ENCODE results near the gene GPX2.

The GPX2 gene

DNA sequence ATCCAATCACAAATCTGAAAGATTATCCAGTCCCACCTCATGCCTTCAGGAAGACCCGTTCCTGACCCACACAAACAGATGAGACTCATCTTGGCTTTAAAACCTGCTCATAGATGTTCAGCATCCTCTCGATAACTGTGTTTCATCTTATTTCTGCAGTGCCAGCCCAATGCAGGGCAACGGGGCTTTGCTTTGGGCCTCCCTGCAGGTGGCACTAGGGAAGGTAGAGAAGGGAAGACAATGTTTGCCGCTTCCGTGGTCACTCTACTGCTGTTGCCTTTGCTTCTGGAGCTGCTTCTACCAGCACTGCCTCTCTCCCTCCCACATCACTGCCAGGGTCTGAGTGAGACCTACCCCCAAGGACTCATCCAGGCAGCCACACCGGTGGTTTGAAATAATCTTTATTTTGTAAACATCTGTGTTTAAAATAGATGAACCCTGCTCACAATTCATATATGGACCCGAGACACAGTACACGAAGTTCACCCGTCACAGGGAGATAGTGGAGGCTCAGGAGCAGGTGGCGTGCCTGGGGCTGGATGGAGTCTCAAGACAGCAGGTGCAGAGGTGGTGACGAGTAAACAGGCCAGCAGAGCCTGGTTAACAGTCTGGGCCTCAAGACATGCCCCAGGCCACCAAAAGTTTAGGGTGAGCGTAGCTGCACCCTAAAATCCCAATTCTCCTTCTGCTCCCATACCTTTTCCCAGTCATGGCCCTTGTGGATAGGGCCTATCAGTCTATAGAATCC is 3.1 kb upstream of the GPX2 start:
- TF ChIP-seq TAF1 (IDR thresholded peaks at IDR 0.05; ENCODE audit: low read depth, low read length) = no peak
- TF ChIP-seq POLR2AphosphoS5 (IDR thresholded peaks at IDR 0.05; ENCODE audit: low read depth, low read length) = no peak
- no peak for TF ChIP-seq PAX5 (IDR thresholded peaks at IDR 0.05; ENCODE audit: insufficient read depth, low read length, severe bottlenecking)
- TF ChIP-seq POU2F2 (IDR thresholded peaks at IDR 0.05; ENCODE audit: low read depth, low read length) = no peak
- TF ChIP-seq POLR2A (IDR thresholded peaks at IDR 0.05; ENCODE audit: low read depth, low read length) = no peak
- TF ChIP-seq SPI1 (IDR thresholded peaks at IDR 0.05; ENCODE audit: low read depth, low read length) = no peak
- FAIRE-seq (no peak), DNase-seq (ENCODE audit: insufficient read length, low spot score) (no peak)

- FAIRE-seq = no peak
Measured at GRCh38 chr14:64944861-64945260, 2.3 kb upstream of the GPX2 start.

DNA sequence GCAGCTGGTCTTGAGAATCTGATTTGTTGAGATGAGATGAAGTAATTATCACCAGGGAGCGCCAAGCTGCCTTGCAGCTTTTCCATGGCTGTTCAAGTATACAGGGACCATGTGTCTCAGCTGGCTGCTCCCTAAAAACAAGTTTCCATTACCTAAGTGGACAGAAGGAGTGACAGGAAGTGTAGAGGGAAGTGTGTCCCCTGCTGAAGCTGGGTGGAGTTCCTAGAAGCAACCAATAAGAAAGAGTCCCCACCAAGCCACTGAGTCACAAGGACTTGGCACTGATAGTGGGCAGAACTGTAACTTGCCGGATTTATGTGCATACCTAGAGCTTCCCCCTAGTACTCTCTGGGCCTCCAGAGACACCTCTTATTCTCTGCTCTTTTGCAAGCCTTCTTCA is 1.5 kb upstream of the GPX2 start:
- no peak for DNase-seq (ENCODE audit: insufficient read length, low spot score)
- TF ChIP-seq POU2F2 (IDR thresholded peaks at IDR 0.05; ENCODE audit: low read depth, low read length) (no peak), POLR2A (IDR thresholded peaks at IDR 0.05; ENCODE audit: low read depth, low read length) (no peak), PAX5 (IDR thresholded peaks at IDR 0.05; ENCODE audit: insufficient read depth, low read length, severe bottlenecking) (no peak), POLR2AphosphoS5 (IDR thresholded peaks at IDR 0.05; ENCODE audit: low read depth, low read length) (no peak), SPI1 (IDR thresholded peaks at IDR 0.05; ENCODE audit: low read depth, low read length) (no peak), TAF1 (IDR thresholded peaks at IDR 0.05; ENCODE audit: low read depth, low read length) (no peak)

More at GRCh38 chr14:64944861-64945260, 2.3 kb upstream of the GPX2 start:
- no peak for DNase-seq (ENCODE audit: insufficient read length, low spot score)
- TF ChIP-seq POU2F2 (IDR thresholded peaks at IDR 0.05; ENCODE audit: low read depth, low read length) = no peak
- TF ChIP-seq POLR2AphosphoS5 (IDR thresholded peaks at IDR 0.05; ENCODE audit: low read depth, low read length) = no peak
- TF ChIP-seq SPI1 (IDR thresholded peaks at IDR 0.05; ENCODE audit: low read depth, low read length) = no peak
- no peak for TF ChIP-seq TAF1 (IDR thresholded peaks at IDR 0.05; ENCODE audit: low read depth, low read length)
- TF ChIP-seq PAX5 (IDR thresholded peaks at IDR 0.05; ENCODE audit: insufficient read depth, low read length, severe bottlenecking) = no peak
- no peak for TF ChIP-seq POLR2A (IDR thresholded peaks at IDR 0.05; ENCODE audit: low read depth, low read length)

GRCh38 chr14:64943556-64943955 is 1.0 kb upstream of the GPX2 start:
- FAIRE-seq (no peak), DNase-seq (ENCODE audit: insufficient read length, low spot score) (no peak)
- TF ChIP-seq POLR2AphosphoS5 (IDR thresholded peaks at IDR 0.05; ENCODE audit: low read depth, low read length) (no peak), POU2F2 (IDR thresholded peaks at IDR 0.05; ENCODE audit: low read depth, low read length) (no peak), POLR2A (IDR thresholded peaks at IDR 0.05; ENCODE audit: low read depth, low read length) (no peak), PAX5 (IDR thresholded peaks at IDR 0.05; ENCODE audit: insufficient read depth, low read length, severe bottlenecking) (no peak), SPI1 (IDR thresholded peaks at IDR 0.05; ENCODE audit: low read depth, low read length) (no peak), TAF1 (IDR thresholded peaks at IDR 0.05; ENCODE audit: low read depth, low read length) (no peak)

More for the DNA sequence above, 1.5 kb upstream of the GPX2 start:
- FAIRE-seq = no peak

- no peak for TF ChIP-seq PAX5 (IDR thresholded peaks at IDR 0.05; ENCODE audit: insufficient read depth, low read length, severe bottlenecking)
- TF ChIP-seq SPI1 (IDR thresholded peaks at IDR 0.05; ENCODE audit: low read depth, low read length) = no peak
- no peak for TF ChIP-seq TAF1 (IDR thresholded peaks at IDR 0.05; ENCODE audit: low read depth, low read length)
- no peak for TF ChIP-seq POU2F2 (IDR thresholded peaks at IDR 0.05; ENCODE audit: low read depth, low read length)
- TF ChIP-seq POLR2AphosphoS5 (IDR thresholded peaks at IDR 0.05; ENCODE audit: low read depth, low read length) = no peak
- TF ChIP-seq POLR2A (IDR thresholded peaks at IDR 0.05; ENCODE audit: low read depth, low read length) = no peak
- DNase-seq (ENCODE audit: insufficient read length, low spot score) (no peak), FAIRE-seq (no peak)
Measured at GRCh38 chr14:64940336-64940910, 2.1 kb downstream of the GPX2 start.

DNA sequence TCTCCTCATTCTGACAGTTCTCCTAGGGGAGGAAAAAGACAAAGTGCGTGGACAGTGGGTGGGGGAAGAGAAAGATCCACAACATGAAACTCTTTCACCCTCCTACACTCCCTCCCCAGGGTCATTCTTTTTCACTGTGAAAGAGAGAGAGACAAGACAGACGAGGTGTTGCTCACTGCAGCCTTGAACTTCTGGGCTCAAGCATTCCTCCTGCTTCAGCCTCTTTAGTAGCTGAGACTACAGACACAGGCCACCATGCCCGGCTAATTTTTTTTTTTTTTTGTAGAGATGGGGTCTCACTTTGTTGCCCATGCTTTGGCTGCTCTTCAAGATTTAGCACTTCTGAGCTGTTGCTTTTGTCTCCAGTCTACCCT is 2.7 kb downstream of the GPX2 start:
- DNase-seq (ENCODE audit: insufficient read length, low spot score) = no peak
- no peak for FAIRE-seq
- TF ChIP-seq SPI1 (IDR thresholded peaks at IDR 0.05; ENCODE audit: low read depth, low read length) = no peak
- no peak for TF ChIP-seq POLR2A (IDR thresholded peaks at IDR 0.05; ENCODE audit: low read depth, low read length)
- no peak for TF ChIP-seq TAF1 (IDR thresholded peaks at IDR 0.05; ENCODE audit: low read depth, low read length)
- TF ChIP-seq PAX5 (IDR thresholded peaks at IDR 0.05; ENCODE audit: insufficient read depth, low read length, severe bottlenecking) = no peak
- TF ChIP-seq POLR2AphosphoS5 (IDR thresholded peaks at IDR 0.05; ENCODE audit: low read depth, low read length) = no peak
- TF ChIP-seq POU2F2 (IDR thresholded peaks at IDR 0.05; ENCODE audit: low read depth, low read length) = no peak

- DNase-seq (ENCODE audit: insufficient read length, low spot score) (no peak), FAIRE-seq (no peak)
- TF ChIP-seq POLR2AphosphoS5 (IDR thresholded peaks at IDR 0.05; ENCODE audit: low read depth, low read length) (no peak), POLR2A (IDR thresholded peaks at IDR 0.05; ENCODE audit: low read depth, low read length) (no peak), SPI1 (IDR thresholded peaks at IDR 0.05; ENCODE audit: low read depth, low read length) (no peak), TAF1 (IDR thresholded peaks at IDR 0.05; ENCODE audit: low read depth, low read length) (no peak), POU2F2 (IDR thresholded peaks at IDR 0.05; ENCODE audit: low read depth, low read length) (no peak), PAX5 (IDR thresholded peaks at IDR 0.05; ENCODE audit: insufficient read depth, low read length, severe bottlenecking) (no peak)
Measured at GRCh38 chr14:64938972-64939816, 3.4 kb downstream of the GPX2 start.

DNA sequence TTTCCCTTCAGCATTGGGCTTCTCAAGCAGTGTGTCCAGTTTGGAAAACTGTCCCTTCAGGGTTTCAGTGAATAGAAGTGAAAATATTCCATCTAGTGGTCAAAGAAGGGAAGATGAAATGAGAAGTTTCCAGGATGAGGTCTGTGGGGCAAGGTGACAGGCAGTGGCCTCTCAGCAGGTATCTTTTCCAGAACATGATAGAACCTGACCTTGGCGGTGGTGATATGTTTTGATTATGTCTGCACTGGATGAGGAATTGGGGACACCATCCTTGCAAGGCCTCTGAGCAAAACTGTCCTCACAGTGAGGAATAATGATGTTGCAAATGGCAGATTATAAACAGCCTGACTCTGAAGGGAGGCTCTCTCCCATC is 4.7 kb downstream of the GPX2 start:
- no peak for FAIRE-seq
- TF ChIP-seq POLR2AphosphoS5 (IDR thresholded peaks at IDR 0.05; ENCODE audit: low read depth, low read length) = no peak
- no peak for TF ChIP-seq TAF1 (IDR thresholded peaks at IDR 0.05; ENCODE audit: low read depth, low read length)
- no peak for TF ChIP-seq SPI1 (IDR thresholded peaks at IDR 0.05; ENCODE audit: low read depth, low read length)
- TF ChIP-seq PAX5 (IDR thresholded peaks at IDR 0.05; ENCODE audit: insufficient read depth, low read length, severe bottlenecking) = no peak
- TF ChIP-seq POU2F2 (IDR thresholded peaks at IDR 0.05; ENCODE audit: low read depth, low read length) = no peak
- no peak for TF ChIP-seq POLR2A (IDR thresholded peaks at IDR 0.05; ENCODE audit: low read depth, low read length)

More for the DNA sequence above, 4.7 kb downstream of the GPX2 start:
- DNase-seq (ENCODE audit: insufficient read length, low spot score) = no peak

Data from GM12891 (cell line).